Measurements from ENCODE around the gene FERMT2.

Gene FERMT2

GRCh38 chr14:52901357-52901980, 49.4 kb downstream of the FERMT2 start:
- no peak for DNase-seq (ENCODE audit: low read depth, low spot score)

GRCh38 chr14:52900731-52901130, 50.1 kb downstream of the FERMT2 start:
- DNase-seq (ENCODE audit: low read depth, low spot score), result peak; percentile 16

DNA sequence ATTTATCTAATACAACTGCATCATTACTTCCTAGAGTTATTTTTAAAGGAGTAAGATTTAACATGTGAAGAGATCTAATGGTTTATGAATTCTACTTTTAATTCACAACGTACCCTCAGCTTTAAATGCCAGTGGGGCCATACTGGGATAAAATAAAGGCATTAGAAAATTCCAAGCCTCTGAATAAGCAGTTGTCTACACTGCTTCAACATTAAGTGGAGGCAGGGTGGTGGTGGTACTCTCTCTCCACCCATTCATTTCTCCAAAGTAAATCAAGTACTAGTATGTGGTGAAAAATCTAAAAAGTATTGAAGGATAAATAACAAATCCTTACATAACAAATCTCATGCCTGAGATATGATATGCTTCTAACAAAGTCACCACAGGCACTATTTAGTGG, 52.4 kb downstream of the FERMT2 start:
- no peak for DNase-seq (ENCODE audit: low read depth, low spot score)

DNA sequence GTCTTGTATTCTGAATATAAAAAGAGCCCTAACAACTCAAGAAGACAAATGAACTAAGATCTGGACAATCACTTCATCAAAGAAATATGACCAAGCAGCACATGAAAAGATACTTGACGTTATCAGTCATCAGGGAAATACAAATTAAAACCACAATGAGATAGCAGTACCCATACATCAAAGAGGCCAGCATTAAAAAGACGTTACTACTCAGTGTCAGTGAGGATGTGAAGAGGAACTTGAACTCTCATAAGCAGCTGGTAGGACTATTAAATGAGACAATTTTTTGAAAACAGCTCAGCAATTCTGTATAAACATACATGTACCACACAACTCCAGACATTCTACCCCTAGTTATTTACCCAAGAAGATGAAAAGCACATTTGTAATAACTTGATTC, 55.9 kb downstream of the FERMT2 start:
- DNase-seq (ENCODE audit: low read depth, low spot score), result no peak

GRCh38 chr14:52891800-52892199, 59.0 kb downstream of the FERMT2 start:
- no peak for DNase-seq (ENCODE audit: low read depth, low spot score)

- DNase-seq (ENCODE audit: low read depth, low spot score), result no peak
These were observed 61.7 kb downstream of the FERMT2 start for GRCh38 chr14:52888839-52889838.

DNA sequence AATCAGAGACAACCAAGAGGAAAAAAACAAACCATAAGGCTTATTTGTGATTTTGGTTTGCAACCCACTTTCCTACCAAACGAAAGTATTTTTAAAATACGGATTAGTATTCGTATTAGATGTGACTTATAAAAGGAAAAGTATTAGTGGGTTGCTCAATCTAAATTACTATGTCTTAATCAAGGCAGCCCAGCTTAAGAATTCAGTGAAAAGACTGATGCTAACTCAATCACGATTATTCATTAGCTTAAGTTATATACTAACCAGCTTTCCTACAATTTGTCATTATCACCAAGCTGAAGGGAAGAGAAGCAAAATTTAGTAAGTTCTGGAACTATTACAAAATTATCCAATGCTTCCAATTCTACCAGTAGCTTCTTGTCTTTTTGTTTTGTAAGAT, 62.7 kb downstream of the FERMT2 start:
- no peak for DNase-seq (ENCODE audit: low read depth, low spot score)

DNA sequence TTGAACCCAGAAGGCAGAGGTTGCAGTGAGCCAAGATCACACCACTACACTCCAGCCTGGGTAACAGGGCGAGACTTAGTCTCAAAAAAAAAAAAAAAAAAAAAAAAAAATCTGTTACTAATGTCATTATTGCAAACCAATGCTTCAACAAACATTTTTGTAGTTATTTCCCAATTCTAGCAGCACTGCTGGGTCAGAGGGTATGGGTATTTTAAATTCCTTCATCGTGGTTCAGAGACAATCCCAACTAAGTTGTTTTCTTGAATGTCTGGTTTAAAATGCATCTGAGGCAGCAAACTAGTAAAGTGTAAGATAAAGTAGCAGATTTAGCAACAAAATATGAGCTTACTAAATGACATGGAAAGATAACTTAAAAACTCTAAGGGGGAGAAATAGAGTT, 65.6 kb downstream of the FERMT2 start:
- no peak for DNase-seq (ENCODE audit: low read depth, low spot score)

GRCh38 chr14:52883658-52884057, 67.2 kb downstream of the FERMT2 start:
- DNase-seq (ENCODE audit: low read depth, low spot score), result peak; percentile 19

DNA sequence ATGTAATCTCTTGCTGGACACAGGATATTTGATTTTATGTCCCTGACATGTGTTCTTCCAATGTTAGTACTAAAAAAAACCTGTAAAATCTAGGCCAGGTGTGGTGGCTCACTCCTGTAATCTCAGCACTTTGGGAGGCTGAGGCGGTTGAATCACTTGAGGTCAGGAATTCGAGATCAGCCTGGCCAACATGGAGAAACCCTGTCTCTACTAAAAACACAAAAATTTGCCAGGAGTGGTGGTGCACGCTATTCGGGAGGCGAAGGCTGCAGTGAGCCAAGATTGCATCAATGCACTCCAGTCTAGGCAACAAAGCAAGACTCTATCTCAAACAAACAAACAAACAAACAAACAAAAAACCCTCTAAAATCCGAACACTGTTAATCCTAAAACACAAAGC, 68.0 kb downstream of the FERMT2 start:
- DNase-seq (ENCODE audit: low read depth, low spot score), result no peak

- no peak for DNase-seq (ENCODE audit: low read depth, low spot score)
These were observed 70.9 kb downstream of the FERMT2 start for GRCh38 chr14:52879958-52880357.

- DNase-seq (ENCODE audit: low read depth, low spot score), result no peak
These were observed 71.9 kb downstream of the FERMT2 start for GRCh38 chr14:52878946-52879345.

DNA sequence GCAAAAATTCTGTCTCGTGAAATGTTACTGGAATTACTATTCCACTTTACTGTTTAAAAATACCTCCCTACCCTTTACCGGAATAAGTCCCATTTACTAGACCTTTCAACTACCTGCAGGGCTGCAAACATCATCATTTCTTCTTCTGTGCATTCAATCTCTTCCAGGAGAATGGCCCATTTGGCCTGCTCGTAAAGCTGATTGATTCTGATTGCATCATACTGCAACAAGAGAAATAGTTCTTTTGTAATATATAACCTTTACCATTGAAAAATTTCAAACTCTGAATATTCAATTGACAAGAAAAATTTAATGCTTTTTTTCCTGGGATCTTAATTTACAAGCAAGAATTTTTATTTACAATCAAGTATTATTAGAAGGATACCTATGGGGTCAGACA, 72.4 kb downstream of the FERMT2 start:
- DNase-seq (ENCODE audit: low read depth, low spot score), result no peak

DNA sequence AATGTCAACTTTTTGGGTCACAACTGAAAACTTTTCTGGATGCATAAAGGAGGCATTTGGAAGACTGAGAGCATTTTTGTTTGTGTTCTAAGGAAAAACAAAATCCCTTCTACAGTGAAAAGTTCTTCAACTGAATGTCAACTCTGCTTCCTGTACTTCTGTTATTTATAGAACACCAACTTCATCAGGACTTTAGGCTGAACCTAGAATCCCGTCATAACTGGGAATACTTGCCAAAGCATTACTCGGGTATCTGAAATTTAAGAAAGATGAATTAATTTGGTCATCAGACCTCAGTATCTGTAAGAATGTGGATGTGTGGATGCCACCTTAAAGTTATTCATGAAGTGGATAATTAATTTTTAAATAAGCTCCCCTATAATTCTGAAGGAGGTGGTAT, 73.2 kb downstream of the FERMT2 start:
- DNase-seq (ENCODE audit: low read depth, low spot score), result no peak

GRCh38 chr14:52876806-52877205, 74.0 kb downstream of the FERMT2 start:
- no peak for DNase-seq (ENCODE audit: low read depth, low spot score)

DNA sequence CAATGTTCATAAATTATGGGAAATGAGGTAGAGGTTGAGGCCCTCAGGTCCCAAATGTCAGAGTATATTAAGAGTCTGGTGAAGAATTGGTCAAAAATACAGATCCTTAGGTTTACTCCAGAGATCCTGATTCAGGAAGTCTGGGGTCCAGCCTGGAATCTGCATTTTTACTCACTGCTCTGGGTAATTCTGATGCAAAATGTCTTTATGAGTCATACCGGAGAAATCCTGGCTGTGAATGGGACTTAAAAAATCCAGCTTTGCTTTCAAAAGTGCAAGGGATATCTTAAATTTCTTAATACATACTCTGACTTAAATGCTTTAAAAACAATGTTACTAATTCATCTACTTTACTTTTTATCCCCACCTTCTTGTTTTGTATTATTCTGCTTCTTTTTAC, 74.5 kb downstream of the FERMT2 start:
- no peak for DNase-seq (ENCODE audit: low read depth, low spot score)

DNA sequence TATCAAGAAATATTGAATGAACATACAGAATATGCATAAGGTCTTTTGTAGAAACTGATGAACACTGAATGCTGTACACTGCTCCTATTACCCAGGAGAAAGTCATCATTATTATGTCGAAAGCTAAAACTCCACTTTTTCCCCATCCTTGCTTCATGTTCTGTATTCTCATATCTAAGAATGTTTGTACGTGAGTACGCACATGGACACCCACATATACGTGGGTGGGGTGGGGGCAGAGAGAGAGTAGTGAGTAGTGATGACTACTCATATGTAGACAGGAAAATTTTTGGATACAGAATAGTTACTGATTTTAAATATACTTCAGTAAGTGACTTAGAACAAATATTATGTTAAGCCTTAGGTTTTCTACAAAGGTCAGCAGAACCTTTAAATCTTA, 75.1 kb downstream of the FERMT2 start:
- no peak for DNase-seq (ENCODE audit: low read depth, low spot score)

DNA sequence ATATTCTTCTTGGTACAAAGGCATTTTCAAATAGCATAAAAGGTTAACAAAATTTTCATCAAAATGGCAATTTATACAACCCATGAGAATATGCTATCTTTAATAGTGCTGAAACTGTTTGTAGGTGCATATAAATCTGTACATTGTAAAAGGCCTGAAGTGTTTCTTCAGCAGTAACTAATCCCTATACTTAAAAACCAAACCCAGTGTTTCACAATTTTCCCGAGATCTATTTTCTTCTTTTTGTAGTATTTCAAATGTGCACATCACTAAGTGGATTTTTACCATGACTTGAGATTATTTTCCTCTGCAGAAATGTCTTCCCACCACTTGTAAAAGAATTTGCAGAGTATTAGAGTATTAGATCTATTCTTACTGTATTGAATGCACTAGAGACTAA, 76.5 kb downstream of the FERMT2 start:
- no peak for DNase-seq (ENCODE audit: low read depth, low spot score)

DNA sequence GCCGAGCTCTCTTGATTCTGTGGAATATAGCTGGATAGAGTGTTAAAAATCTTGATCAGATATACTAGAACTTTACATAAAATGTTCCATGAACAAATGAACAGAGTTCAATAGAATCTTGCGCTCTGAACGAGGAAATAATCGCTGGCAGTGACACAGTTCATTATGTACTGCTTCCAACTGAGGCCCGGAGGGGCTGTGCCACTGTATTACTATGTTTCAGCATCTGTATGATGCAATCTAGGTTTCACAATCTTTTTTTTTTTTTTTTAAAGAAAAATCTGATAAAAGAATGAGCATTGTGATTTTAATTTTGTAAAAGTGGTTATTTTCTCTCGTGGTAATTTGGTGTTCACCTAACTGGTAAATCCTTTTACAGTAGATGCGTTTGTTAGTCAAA, 77.2 kb downstream of the FERMT2 start:
- no peak for DNase-seq (ENCODE audit: low read depth, low spot score)

- DNase-seq (ENCODE audit: low read depth, low spot score), result peak; percentile 40
These were observed 77.8 kb downstream of the FERMT2 start for GRCh38 chr14:52873065-52873464.

DNA sequence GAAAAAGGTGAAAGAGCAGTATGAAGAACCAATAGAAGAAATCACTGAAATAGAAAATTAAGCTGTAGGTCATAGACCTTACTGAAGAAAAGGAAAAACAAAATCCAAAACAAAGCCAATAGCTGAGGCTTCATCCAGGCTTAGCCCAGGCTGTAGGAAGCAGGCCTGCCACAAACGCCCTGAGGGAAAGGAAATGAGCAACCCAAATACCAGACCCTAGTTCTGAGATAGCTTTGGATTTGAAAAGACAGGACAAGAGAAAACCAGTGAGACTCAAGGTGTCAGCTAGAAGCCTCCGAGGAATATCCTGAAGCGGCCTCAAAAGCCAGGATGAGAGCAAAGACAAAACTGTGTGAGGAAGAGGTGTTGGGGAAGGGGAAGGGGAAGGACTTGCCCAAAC, 79.2 kb downstream of the FERMT2 start:
- DNase-seq (ENCODE audit: low read depth, low spot score), result peak; percentile 85

DNA sequence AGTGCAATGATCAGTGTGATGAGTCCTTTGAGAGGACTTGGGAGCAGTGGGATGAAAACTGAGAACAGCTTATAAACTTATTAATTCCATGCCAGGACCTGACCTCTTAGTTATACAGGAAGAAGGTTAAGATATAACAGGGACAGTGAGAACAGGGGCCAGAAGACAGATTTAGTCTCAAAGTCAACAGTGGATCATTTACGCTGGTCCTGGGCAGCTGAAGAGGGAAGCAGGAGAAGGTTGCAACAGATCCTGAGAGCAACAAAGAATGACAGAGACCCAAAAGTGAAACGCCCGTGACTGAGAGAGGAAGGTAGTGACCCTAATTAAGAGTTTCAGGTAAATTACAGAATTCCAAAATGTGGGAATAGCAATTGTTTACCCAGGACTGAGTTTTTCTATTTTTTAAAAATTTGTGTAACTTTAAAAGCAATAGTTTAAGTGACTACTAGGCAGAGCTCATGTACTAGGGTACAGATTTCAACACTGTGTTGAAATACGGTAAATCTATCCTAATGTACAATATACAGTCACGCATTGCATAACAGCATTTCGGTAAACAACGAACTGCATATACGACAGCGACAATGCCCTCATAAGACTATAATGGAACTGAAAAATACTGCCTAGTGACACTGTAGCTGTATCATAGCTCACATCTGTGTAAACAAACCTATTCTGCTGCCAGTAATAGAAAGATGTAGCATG, 81.8 kb downstream of the FERMT2 start:
- DNase-seq (ENCODE audit: low read depth, low spot score), result no peak

All from ELF-1 (cell line).